AG20443 (cell line): Measurements from ENCODE around the gene GALNT2.

Source experiments
- DNase-seq: peaks from one replicate; pipeline ENCODE4 v3.0.0; 2012; ENCODE audit warnings: low spot score, mixed read lengths

Gene GALNT2

DNA sequence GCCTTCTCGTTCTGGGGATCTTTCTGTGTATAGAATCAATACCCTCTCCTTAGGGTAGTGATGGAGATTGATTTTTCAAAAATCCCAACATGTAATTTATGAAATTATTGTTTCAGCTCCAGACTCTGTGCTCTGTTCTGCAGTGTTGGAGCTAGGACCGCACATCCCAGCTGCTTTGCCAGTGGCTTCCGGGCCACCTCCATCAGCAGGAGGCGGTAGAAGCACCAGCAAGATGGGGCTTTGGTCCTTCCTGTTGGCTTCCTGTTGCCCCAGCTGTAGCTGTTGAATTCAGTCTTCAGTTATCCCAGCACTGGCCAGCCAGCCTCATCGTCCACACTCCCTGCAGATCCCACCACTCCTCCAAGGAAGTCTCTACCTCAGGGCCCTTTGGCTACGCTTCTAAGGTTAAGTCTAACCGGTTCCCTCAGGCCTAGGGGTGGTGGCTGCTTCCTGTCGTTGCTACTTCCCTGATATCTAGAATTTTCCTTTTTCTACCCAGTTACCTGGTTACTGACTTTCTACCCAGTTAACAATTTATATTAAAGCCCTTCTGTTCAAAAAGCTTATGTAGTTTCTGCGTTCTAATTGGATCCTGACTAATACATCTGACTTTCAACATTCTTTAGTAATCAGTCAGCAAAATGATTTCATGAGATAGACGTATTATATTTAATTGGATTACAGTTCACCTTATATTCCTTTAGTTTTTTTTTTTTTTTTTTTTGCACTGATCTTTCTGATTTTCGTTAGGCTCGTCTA lies 24.6 kb downstream of the GALNT2 start:
- DNase-seq, result no peak

DNA sequence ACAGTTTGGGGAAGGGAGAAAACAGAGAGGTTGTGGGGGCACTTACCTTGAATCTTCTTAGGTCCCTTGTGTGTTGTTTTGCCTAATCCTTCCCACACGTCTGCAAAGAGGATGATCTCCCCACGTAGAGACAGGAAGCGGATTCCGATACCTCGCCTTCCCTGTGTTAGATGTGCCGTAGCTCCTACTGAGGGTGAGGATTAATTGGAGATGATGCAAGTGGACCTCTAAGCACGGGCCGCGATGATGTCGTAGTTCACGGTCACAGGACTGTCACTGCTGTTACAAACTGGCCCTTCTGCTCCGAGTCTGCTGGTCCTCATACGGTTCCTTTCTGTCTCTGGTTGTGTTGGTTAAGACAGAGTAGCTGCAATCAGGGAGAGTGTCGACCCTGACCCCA lies 27.7 kb downstream of the GALNT2 start:
- DNase-seq, result no peak

GRCh38 chr1:230095938-230096337 lies 28.9 kb downstream of the GALNT2 start:
- no peak for DNase-seq

DNA sequence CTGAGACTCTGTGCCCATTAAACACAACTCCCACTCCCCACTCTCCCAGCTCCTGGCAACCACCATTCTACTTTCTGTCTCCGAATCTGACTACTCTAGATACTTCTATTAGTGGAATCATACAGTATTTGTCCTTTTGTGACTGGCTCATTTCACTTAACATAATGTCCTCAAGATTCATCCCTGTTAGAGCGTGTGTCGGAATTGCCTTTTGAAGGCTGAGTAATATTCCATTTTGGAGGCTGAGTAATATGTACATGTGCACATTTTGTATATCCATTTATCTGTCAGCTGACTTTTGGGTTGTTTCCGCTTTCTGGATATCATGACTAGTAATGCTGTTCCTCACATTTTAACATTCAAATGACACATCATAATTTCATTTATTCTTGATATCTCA lies 30.3 kb downstream of the GALNT2 start:
- DNase-seq, result no peak

DNA sequence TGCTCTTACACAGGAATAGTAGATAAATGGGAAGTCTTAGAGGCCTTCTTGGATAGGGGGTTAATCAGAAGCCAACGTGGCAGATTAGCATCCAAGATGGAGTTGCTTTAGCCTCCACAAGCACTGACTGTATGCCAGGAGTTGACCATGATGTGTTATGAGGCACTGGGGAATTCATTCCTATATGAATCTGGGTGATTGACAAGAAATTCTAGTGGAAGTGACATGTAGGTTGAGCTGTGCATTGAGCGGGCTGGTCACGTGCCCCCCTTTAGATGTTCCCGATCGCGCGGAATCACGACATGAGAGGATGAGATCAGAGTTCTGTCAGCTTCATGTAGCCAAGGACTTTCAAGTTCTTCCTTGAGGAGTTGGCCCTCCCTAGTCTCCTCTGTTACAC lies 31.7 kb downstream of the GALNT2 start:
- no peak for DNase-seq

DNA sequence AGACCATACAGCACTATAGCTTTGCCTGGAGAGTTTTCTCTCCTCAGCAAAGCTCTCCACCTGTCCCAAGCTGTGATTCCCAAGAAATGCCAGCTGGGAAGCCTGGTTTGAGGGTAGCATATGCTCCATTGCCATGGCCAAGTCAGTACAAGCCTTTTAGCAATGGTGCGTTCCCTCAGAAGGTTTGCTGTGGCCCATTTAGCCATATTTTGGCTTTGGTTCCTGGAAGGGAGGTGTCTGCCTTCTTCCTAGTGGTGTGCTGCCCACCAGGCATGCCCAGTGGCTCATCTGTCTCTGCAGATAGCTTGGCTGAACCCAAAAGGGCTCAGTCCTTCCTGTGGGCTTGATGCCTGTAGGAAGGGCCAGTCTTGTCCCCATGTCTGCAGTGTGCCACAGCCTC lies 32.4 kb downstream of the GALNT2 start:
- DNase-seq, result no peak

DNA sequence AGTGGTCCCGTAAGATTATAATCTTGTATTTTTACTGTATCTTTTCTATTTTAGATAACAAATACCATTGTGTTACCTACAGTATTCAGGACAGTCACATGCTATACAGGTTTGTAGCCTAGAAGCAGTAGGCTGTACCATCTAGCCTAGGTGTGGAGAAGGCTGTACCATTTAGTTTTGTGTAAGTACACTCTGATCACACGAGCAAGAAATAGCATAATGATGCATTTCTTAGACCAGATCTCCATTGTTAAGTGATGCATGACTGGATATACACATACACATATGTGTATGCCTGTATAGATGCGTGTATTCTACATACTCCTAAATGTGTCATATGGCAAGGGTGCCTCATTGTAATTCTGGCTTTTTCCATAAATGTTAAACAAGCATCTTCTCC lies 33.9 kb downstream of the GALNT2 start:
- no peak for DNase-seq

- DNase-seq, result no peak
Observed at GRCh38 chr1:230101556-230101955, 34.5 kb downstream of the GALNT2 start.

- DNase-seq, result no peak
Observed at GRCh38 chr1:230102046-230102445, 35.0 kb downstream of the GALNT2 start.

DNA sequence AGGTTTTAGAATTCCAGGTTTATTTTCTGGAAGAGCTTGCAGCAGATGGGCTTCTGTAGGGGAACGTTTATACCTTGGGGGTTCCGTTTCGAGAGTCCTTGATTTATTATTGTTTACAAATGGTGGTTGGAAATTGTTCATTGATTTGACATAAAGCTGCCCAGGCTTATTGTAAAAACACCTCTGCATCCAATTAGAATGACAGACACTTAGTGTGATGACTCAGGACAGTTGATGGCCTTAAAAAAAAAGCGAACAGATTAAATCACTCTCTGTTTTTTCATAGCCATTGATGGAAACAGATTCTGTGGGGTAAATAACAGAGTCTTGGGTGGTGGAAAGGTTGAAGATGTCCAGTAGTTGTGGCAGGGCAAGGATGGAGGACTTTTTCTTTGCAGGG lies 35.4 kb downstream of the GALNT2 start:
- DNase-seq, result no peak

DNA sequence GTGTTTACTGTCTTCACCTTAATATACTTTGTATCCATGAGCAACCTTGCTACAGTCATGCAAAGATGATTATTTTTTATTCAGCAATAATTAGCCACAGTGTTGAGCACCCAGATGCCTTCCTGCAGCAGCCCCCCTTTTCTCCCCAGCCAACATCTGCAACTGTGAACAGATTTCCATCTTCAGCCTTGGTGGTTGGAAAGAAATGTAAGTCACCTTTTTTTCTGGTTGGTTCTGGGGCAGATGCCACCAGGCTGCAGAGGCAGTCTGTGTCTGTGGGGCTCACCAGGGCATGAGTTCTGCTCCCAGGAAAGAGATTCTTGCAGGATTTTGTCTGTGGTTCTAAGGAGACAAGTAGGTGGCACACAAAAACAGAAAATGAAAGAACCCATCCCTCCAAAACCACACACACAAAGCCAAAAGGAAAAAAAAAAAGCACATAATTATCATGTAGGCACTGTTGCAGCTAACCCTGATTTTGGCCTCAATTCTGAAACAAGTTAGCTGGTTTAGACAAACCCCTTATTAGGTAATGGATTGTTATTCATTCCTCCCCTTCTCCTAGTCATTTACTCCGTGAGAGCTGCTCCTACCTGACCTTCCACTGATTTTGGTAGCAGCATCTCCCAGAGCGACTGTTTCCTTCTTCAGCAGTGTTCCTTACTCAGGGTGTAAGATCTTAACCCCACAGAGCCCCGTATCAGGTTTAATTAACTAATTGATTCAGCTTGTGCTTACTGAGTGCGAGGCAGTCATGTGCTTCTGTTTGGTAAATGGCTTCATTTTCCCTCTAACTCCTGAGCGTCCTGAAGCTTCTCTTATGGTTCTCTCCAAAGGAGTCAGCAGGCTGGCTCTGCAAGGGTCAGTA lies 36.5 kb downstream of the GALNT2 start:
- peak; percentile 35 for DNase-seq

- peak; percentile 97 for DNase-seq
Observed at GRCh38 chr1:230104395-230105244, 37.6 kb downstream of the GALNT2 start.

- no peak for DNase-seq
Observed at GRCh38 chr1:230105245-230105753, 38.3 kb downstream of the GALNT2 start.

- DNase-seq, result peak; percentile 76
Observed at GRCh38 chr1:230105754-230106625, 39.0 kb downstream of the GALNT2 start.

- no peak for DNase-seq
Observed at GRCh38 chr1:230107941-230108340, 40.9 kb downstream of the GALNT2 start.

- DNase-seq, result no peak
Observed at GRCh38 chr1:230108580-230108979, 41.5 kb downstream of the GALNT2 start.

DNA sequence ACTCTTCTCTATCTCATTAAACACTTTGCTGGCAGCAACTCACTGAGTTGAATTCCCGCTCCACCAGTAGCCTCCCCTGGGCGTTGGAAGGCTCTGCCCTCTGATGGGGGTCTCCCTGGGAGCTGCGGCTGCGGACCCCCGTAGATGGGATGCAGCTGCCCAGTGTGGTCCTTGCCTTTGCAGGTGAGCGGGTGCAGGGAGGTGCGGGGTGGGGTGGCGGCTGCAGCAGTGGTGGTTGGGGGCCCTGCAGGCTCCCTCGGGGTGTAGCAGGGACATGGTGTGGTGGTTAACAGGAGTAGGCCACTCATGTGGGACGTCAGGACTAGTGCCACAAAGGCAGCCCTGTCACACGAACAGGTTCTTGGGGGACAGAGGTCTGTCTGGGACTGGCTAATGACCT lies 42.0 kb downstream of the GALNT2 start:
- DNase-seq, result no peak

DNA sequence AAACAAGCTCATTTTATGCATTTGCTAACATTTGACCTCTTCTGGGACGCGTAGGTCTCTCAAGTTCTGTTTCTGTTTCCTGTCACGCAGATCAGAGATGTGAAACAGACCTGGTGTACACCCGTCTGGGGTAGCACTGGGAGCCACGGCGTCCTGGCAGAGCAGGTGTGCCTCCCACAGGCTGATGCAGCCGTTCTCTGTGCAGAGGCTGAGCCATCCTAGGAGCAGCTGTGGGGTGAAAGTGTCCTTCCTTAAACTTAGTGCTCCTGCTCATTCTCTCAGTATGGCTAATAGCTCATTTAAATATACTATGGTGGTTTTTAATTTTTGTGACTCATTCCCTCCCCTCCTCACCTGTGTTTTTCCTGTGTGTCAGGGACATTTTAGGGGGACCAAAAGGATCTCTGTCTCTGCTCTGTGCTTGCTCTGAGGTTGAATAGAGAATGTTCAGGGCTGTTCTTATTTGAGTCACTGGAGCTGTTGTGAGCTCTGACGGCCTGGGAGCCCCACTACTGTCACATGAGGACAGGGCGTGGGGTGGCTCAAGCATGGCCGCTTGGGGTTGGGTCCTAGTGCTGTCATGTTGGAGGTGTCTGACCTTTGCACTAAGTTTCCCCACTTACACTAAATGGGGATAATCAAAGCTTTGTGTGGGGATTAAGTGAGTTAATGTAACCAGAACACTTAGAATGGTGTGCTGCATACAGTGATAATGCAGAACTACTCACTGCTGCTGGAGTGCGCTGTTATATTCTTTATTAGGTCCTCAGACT lies 43.0 kb downstream of the GALNT2 start:
- no peak for DNase-seq

GRCh38 chr1:230110971-230111370 lies 43.9 kb downstream of the GALNT2 start:
- no peak for DNase-seq

- no peak for DNase-seq
Observed at GRCh38 chr1:230112131-230112701, 45.2 kb downstream of the GALNT2 start.
